ENCODE data around the gene TPPP2. TPM values are rescaled to one million over a fixed set of nuclear protein-coding genes. Genes with fewer than 3 reads are reported as not detected.
A peak's percentile ranks its signal among the peaks of the same experiment; 100 is the strongest.

TPPP2 gene
- total and polyA plus RNA-seq, 10 of the 15 experiments (the other 5 are each of a cell fraction or from before 2014, with no cell fraction given), result not detected

GRCh38 chr14:20989787-20990600 is 40.0 kb upstream of the TPPP2 start, which contains the start of gene METTL17 (continued):
- TF ChIP-seq FOS (IDR thresholded peaks at IDR 0.05; ENCODE audit: borderline replicate concordance, extremely low read depth, insufficient read length) (peak; percentile 85), MTA3 (IDR thresholded peaks at IDR 0.05; ENCODE audit: borderline replicate concordance, low read length) (no peak), ZNF274 (IDR thresholded peaks at IDR 0.05; ENCODE audit: insufficient read depth, insufficient read length) (no peak), IRF5 (IDR thresholded peaks at IDR 0.05; ENCODE audit: borderline replicate concordance) (no peak), YBX1 (IDR thresholded peaks at IDR 0.05) (no peak), TBL1XR1 (IDR thresholded peaks at IDR 0.05; ENCODE audit: low read depth, low read length) (peak; percentile 53; the same call in 1 of the 2 replicates), SREBF2 (IDR thresholded peaks at IDR 0.05; ENCODE audit: low read length) (peak; percentile 64), ATF7 (IDR thresholded peaks at IDR 0.05; ENCODE audit: low read depth) (peak; percentile 28; the same call in 1 of the 2 replicates), JUNB (IDR thresholded peaks at IDR 0.05) (no peak), ZSCAN29 (IDR thresholded peaks at IDR 0.05) (no peak), POU2F2 (IDR thresholded peaks at IDR 0.05; ENCODE audit: borderline replicate concordance, low read depth, low read length) (no peak), BACH1 (IDR thresholded peaks at IDR 0.05; ENCODE audit: borderline replicate concordance) (no peak; the same call in 1 of the 2 replicates), E2F8 (IDR thresholded peaks at IDR 0.05; ENCODE audit: low read depth, partially characterized antibody) (peak; percentile 77), NR2F1 (conservative IDR thresholded peaks at IDR 0.05) (no peak; the same call in 1 of the 2 replicates), FOXM1 (IDR thresholded peaks at IDR 0.05; ENCODE audit: low read depth, low read length) (no peak; the same call in 1 of the 2 replicates), TARDBP (IDR thresholded peaks at IDR 0.05; ENCODE audit: borderline replicate concordance) (0 out of 2 replicates have a peak, but pooled peaks have one; percentile 42), SUZ12 (IDR thresholded peaks at IDR 0.05; ENCODE audit: unreplicated experiment) (no peak), SRF (IDR thresholded peaks at IDR 0.05; ENCODE audit: low read depth in 2 of 2, low read length in 2 of 2) (no peak), WRNIP1 (IDR thresholded peaks at IDR 0.05; ENCODE audit: borderline replicate concordance, low read depth, low read length) (no peak), IRF4 (IDR thresholded peaks at IDR 0.05; ENCODE audit: low read depth, low read length) (no peak), TAF1 (IDR thresholded peaks at IDR 0.05; ENCODE audit: borderline replicate concordance, low read depth, low read length) (peak; percentile 88), ZZZ3 (IDR thresholded peaks at IDR 0.05; ENCODE audit: control insufficient read depth, insufficient read length, low read depth) (no peak), BCL11A (IDR thresholded peaks at IDR 0.05; ENCODE audit: low read depth, low read length) (no peak), DPF2 (IDR thresholded peaks at IDR 0.05) (no peak), LARP7 (IDR thresholded peaks at IDR 0.05) (no peak), E4F1 (IDR thresholded peaks at IDR 0.05; ENCODE audit: borderline replicate concordance, partially characterized antibody) (peak; percentile 21)

Measured in GM12878 (cell line).